H1 (cell line): ENCODE data around the gene ZCCHC3. TPM values are rescaled to one million over a fixed set of nuclear protein-coding genes. Genes with fewer than 3 reads are reported as not detected.
A peak's percentile ranks its signal among the peaks of the same experiment; 100 is the strongest.

Source experiments
- BCL11A ChIP-seq, 2 experiments: IDR thresholded peaks; one replicate each; pipeline ENCODE4 v1.6.1; 2011; ENCODE audit warnings: low read depth in 2 of 2, low read length in 2 of 2, mild to moderate bottlenecking in 2 of 2
- CHD2 ChIP-seq: IDR thresholded peaks from 2 replicates; pipeline ENCODE4 v1.6.1; 2012; ENCODE audit warnings: low read length, improper control_type of control experiment
- CTBP2 ChIP-seq: IDR thresholded peaks from 2 replicates; pipeline ENCODE4 v1.7.0; 2011; ENCODE audit warnings: borderline replicate concordance, mild to moderate bottlenecking, moderate library complexity, mixed read lengths, low read length; ENCODE audit not compliant: insufficient read depth, insufficient read length
- CTCF ChIP-seq, 3 experiments: IDR thresholded peaks; 1 replicate in 2 of 3; 2 replicates in 1 of 3; pipeline versions ENCODE4 v1.5.1 to v1.6.1; 2011; ENCODE audit warnings: low read length in 3 of 3, mild to moderate bottlenecking in 3 of 3, inconsistent platforms in 2 of 3, low read depth in 1 of 3, moderate library complexity in 1 of 3; ENCODE audit not compliant: insufficient read depth in 1 of 3; ENCODE audit errors: control extremely low read depth in 1 of 3
- EP300 ChIP-seq, 2 experiments: IDR thresholded peaks; 1 replicate in 1 of 2; 2 replicates in 1 of 2; pipeline ENCODE4 v1.6.1; 2011 to 2012; ENCODE audit warnings: low read depth in 2 of 2, low read length in 2 of 2, mild to moderate bottlenecking in 2 of 2, borderline replicate concordance in 1 of 2, inconsistent platforms in 1 of 2, moderate library complexity in 1 of 2
- GTF2F1 ChIP-seq: IDR thresholded peaks from 2 replicates; pipeline ENCODE4 v1.6.1; 2012; ENCODE audit warnings: low read depth, low read length, improper control_type of control experiment, borderline replicate concordance
- KDM1A ChIP-seq: fragments of 200-600, 300-600 bp; sonication (generic); IDR thresholded peaks from 2 replicates; pipeline ENCODE4 v1.7.1; 2016; ENCODE audit warnings: mild to moderate bottlenecking, low read length, borderline replicate concordance
- NRF1 ChIP-seq: IDR thresholded peaks from 2 replicates; pipeline ENCODE4 v1.6.1; 2011; ENCODE audit warnings: mild to moderate bottlenecking, low read depth, low read length, improper control_type of control experiment
- RAD21 ChIP-seq, 2 experiments: IDR thresholded peaks in 1 of 2; conservative IDR thresholded peaks in 1 of 2; 2 replicates each; pipeline ENCODE4 v1.6.1; 2011; ENCODE audit warnings: low read depth in 2 of 2, low read length in 2 of 2, improper control_type of control experiment in 1 of 2, inconsistent platforms in 1 of 2, mild to moderate bottlenecking in 1 of 2, moderate library complexity in 1 of 2
- RFX5 ChIP-seq: IDR thresholded peaks from 2 replicates; pipeline ENCODE4 v1.6.1; 2011; ENCODE audit warnings: low read depth, low read length, improper control_type of control experiment, borderline replicate concordance
- RXRA ChIP-seq: IDR thresholded peaks from 2 replicates; pipeline ENCODE4 v1.6.1; 2011; ENCODE audit warnings: low read depth, mild to moderate bottlenecking, low read length, moderate library complexity; ENCODE audit not compliant: insufficient read depth
- SAP30 ChIP-seq: fragments of 300-600 bp; sonication (generic); IDR thresholded peaks from 2 replicates; pipeline ENCODE4 v1.7.1; 2012; ENCODE audit warnings: low read length, moderate library complexity, mild to moderate bottlenecking, inconsistent platforms; ENCODE audit not compliant: insufficient read depth, insufficient replicate concordance
- SIN3A ChIP-seq, 2 experiments: IDR thresholded peaks in 1 of 2; conservative IDR thresholded peaks in 1 of 2; 2 replicates each; pipeline ENCODE4 v1.6.1; 2011 to 2012; ENCODE audit warnings: low read length in 2 of 2, improper control_type of control experiment in 1 of 2, low read depth in 1 of 2, mild to moderate bottlenecking in 1 of 2
- SIX5 ChIP-seq: IDR thresholded peaks from 2 replicates; pipeline ENCODE4 v1.6.1; 2011; ENCODE audit warnings: mild to moderate bottlenecking, low read depth, low read length
- TAF1 ChIP-seq: IDR thresholded peaks from 2 replicates; pipeline ENCODE4 v1.6.1; 2011; ENCODE audit warnings: mild to moderate bottlenecking, low read depth, low read length
- TAF7 ChIP-seq: optimal IDR thresholded peaks from 2 replicates; pipeline ENCODE3; 2011; ENCODE audit warnings: low read depth, mild to moderate bottlenecking, inconsistent platforms, low read length, moderate library complexity, borderline replicate concordance
- TCF12 ChIP-seq: IDR thresholded peaks from 2 replicates; pipeline ENCODE4 v1.6.1; 2011; ENCODE audit warnings: low read depth, mild to moderate bottlenecking, low read length
- USF2 ChIP-seq: IDR thresholded peaks from 2 replicates; pipeline ENCODE4 v1.6.1; 2011; ENCODE audit warnings: low read length, improper control_type of control experiment
- polyA plus RNA-seq, 7 experiments: library from polyadenylated mRNA; depleted of rRNA in 3 of 7; stranded (reverse) in 5 of 7; unstranded in 2 of 7; fragments of >200 nt in 5 of 7; fragments of 200-250 nt in 2 of 7; gene quantifications; 1 replicate in 5 of 7; 2 replicates in 1 of 7; 4 replicates in 1 of 7; pipeline versions ENCODE4 v1.2.1 to v1.2.3, GENCODE V29; 2011 to 2013; ENCODE audit warnings: missing spikeins in 2 of 7, mixed read lengths in 2 of 7
- total RNA-seq: library from RNA; stranded (reverse); fragmentation: NEBNext Ultra II Directional; extraction: Animal tissue kit (Norgen Biotek cat#: 25700); gene quantifications from 2 replicates; pipeline ENCODE4 v1.2.1, GENCODE V29; 2021

The ZCCHC3 gene
- total and polyA plus RNA-seq, 2 of the 8 experiments (the other 6 are each of a cell fraction or from before 2014, with no cell fraction given) = 33.7 to 52.4 TPM

DNA sequence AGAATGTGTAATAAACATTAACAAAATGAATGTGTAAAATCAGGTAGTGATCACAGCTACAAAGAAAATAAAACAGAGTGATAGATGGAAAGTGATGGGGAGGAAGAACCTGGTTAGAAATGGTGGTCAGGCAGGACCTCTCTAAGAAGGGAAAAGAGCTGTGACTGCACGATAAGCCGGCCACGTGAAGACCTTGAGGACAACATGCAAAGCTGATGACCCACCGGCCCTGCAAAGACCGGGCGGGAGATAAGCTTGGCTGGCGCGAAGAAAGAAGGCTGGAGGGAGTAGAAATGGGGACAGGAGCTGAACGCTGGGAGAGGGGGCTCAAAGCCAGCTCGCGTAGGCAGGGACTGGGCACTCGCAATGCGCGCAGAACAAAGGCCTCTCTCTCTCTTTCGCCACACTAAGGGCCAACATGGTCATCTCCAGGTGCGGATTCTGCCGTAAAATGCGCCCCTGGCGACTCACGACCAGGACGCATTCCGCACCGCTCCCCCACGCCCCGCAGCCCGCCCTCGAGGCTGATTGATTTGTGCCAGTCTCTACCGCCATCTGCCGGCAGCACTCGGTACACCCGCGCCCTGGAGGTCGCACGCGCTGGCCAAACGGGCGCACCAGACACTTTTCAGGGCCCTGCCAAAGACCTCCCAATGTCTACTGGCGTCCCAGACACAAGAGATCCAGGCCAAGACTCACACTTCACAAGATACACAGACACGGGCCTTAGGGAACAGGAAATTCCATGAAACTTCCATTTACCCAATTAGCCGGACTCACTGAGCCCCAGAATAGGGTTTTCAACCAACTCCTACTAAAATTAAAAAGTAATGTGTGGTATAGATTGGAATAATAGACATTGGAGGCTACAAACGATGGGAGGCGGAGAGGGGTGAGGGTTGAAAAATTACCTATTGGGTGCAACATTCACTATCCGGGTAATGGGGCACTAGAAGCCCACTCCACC is 30.5 kb upstream of the ZCCHC3 start (continued):
- TF ChIP-seq CHD2 (no peak), USF2 (no peak), EP300 (IDR thresholded peaks at IDR 0.05; ENCODE audit: borderline replicate concordance in 1 of 2, low read depth in 2 of 2, low read length in 2 of 2) (no peak), CTBP2 (no peak), RXRA (no peak), CTCF (IDR thresholded peaks at IDR 0.05; ENCODE audit: control extremely low read depth in 1 of 3, insufficient read depth in 1 of 3, low read depth in 1 of 3, low read length in 3 of 3) (peak; percentile 96 to 98 (median 97)), TAF1 (peak; percentile 89), KDM1A (no peak), SIN3A (conservative IDR thresholded peaks at IDR 0.05 in 1 of 2, IDR thresholded peaks at IDR 0.05 in 1 of 2; ENCODE audit: low read depth in 1 of 2, low read length in 2 of 2) (no peak), BCL11A (IDR thresholded peaks at IDR 0.05; ENCODE audit: low read depth in 2 of 2, low read length in 2 of 2) (no peak), NRF1 (no peak), RFX5 (0 out of 2 replicates have a peak, but pooled peaks have one; percentile 46), SAP30 (no peak), TCF12 (0 out of 2 replicates have a peak, but pooled peaks have one; percentile 76), SIX5 (no peak), GTF2F1 (peak; percentile 62; the same call in 1 of the 2 replicates), RAD21 (IDR thresholded peaks at IDR 0.05 in 1 of 2, conservative IDR thresholded peaks at IDR 0.05 in 1 of 2; ENCODE audit: low read depth in 2 of 2, low read length in 2 of 2) (peak; percentile 95), TAF7 (no peak)
